Raji (cell line): ENCODE measurements around the gene SLC35B1.
A peak's percentile ranks its signal among the peaks of the same experiment; 100 is the strongest.

Source experiments
- POLR2A ChIP-seq: IDR thresholded peaks from 2 replicates; pipeline ENCODE4 v1.6.1; 2011; ENCODE audit warnings: low read depth, low read length, control low read depth; ENCODE audit not compliant: insufficient read depth

The SLC35B1 gene

GRCh38 chr17:49691677-49692191 is 16.0 kb downstream of the SLC35B1 start:
- no peak for TF ChIP-seq POLR2A

GRCh38 chr17:49691086-49691676 is 16.6 kb downstream of the SLC35B1 start:
- TF ChIP-seq POLR2A = no peak

GRCh38 chr17:49690256-49690655 is 17.5 kb downstream of the SLC35B1 start:
- TF ChIP-seq POLR2A = no peak

GRCh38 chr17:49688848-49689247 is 18.9 kb downstream of the SLC35B1 start:
- no peak for TF ChIP-seq POLR2A

- no peak for TF ChIP-seq POLR2A
Measured at GRCh38 chr17:49687878-49688491, 19.8 kb downstream of the SLC35B1 start.

GRCh38 chr17:49681106-49681979 is 26.4 kb downstream of the SLC35B1 start:
- TF ChIP-seq POLR2A = no peak

GRCh38 chr17:49680314-49680713 is 27.4 kb downstream of the SLC35B1 start:
- no peak for TF ChIP-seq POLR2A

GRCh38 chr17:49677933-49678847 is 29.6 kb downstream of the SLC35B1 start, which contains the start of gene SPOP:
Gene SPOP, minus strand, starts transcription at chr17:49678097. Its CDS starts 55,287 bp downstream, at chr17:49622810.
- TF ChIP-seq POLR2A = peak; percentile 69

GRCh38 chr17:49677134-49677932 is 30.4 kb downstream of the SLC35B1 start:
- TF ChIP-seq POLR2A = peak; percentile 68

- no peak for TF ChIP-seq POLR2A
Measured at GRCh38 chr17:49676276-49676868, 31.4 kb downstream of the SLC35B1 start.

- TF ChIP-seq POLR2A = no peak
Measured at GRCh38 chr17:49674507-49674906, 33.3 kb downstream of the SLC35B1 start.

- no peak for TF ChIP-seq POLR2A
Measured at GRCh38 chr17:49670641-49671040, 37.1 kb downstream of the SLC35B1 start.

- TF ChIP-seq POLR2A = no peak
Measured at GRCh38 chr17:49670002-49670401, 37.8 kb downstream of the SLC35B1 start.

GRCh38 chr17:49667854-49668253 is 39.9 kb downstream of the SLC35B1 start:
- TF ChIP-seq POLR2A = no peak

- TF ChIP-seq POLR2A = no peak
Measured at GRCh38 chr17:49664706-49665211, 43.0 kb downstream of the SLC35B1 start.
